ENCODE measurements around the gene FOXJ1. TPM values are rescaled to one million over a fixed set of nuclear protein-coding genes. Genes with fewer than 3 reads are reported as not detected.

Gene FOXJ1
- total and polyA plus RNA-seq, 4 donors: 32.5 to 95.0 (median 50.3) TPM

DNA sequence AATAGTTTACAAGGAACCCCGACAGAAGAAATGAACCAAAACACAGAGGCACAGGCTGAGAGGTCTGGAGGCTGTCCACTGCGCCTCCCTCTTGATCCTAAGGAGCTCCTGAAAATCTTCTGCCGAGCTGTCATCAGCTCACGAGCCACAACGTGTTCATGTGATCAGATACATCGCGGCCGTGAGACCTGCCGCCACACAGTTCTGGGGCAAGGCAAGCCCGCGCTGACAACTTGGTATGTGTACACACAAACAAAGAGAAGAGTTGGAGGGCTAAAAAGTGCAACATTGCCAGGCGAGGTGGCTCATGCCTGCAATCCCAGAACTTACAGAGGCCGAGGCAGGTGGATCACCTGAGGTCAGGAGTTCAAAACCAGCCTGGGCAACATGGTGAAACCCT is 45.1 kb downstream of the FOXJ1 start:
- Histone ChIP-seq H3K4me1 (ENCODE audit: control insufficient read depth in 5 of 5, insufficient read depth in 5 of 5, low read length in 5 of 5) (no peaks in the 10 kb centered on the region), H3K4me3 (no peak overlapping the region), H3K27ac (ENCODE audit: low read depth in 1 of 2, low read length in 1 of 2) (no peak overlapping the region), H3K9me3 (ENCODE audit: control insufficient read depth in 4 of 4, insufficient read depth in 3 of 4, low read length in 3 of 4) (no peaks in the 10 kb centered on the region), H3K27me3 (ENCODE audit: control insufficient read depth in 3 of 3, insufficient read depth in 3 of 3, low read length in 2 of 3) (no peaks in the 10 kb centered on the region), H3K9ac (ENCODE audit: insufficient read depth in 1 of 2, low read length in 2 of 2) (no peak overlapping the region), H3K36me3 (ENCODE audit: control insufficient read depth in 4 of 4, insufficient read depth in 4 of 4, low read length in 4 of 4) (peaks cover 9 to 53% (median 39%) of the 10 kb centered on the region in 4 donors)
- ATAC-seq (ENCODE audit: insufficient read depth, low FRiP score): no peak
- DNase-seq: no peak
- 85 to 92% methylated on average over 13 of the region's 13 CpGs for WGBS, 2 donors
- TF ChIP-seq, protein P1, sequence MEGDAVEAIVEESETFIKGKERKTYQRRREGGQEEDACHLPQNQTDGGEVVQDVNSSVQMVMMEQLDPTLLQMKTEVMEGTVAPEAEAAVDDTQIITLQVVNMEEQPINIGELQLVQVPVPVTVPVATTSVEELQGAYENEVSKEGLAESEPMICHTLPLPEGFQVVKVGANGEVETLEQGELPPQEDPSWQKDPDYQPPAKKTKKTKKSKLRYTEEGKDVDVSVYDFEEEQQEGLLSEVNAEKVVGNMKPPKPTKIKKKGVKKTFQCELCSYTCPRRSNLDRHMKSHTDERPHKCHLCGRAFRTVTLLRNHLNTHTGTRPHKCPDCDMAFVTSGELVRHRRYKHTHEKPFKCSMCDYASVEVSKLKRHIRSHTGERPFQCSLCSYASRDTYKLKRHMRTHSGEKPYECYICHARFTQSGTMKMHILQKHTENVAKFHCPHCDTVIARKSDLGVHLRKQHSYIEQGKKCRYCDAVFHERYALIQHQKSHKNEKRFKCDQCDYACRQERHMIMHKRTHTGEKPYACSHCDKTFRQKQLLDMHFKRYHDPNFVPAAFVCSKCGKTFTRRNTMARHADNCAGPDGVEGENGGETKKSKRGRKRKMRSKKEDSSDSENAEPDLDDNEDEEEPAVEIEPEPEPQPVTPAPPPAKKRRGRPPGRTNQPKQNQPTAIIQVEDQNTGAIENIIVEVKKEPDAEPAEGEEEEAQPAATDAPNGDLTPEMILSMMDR (IDR thresholded peaks at IDR 0.05; ENCODE audit: control extremely low read depth, extremely low read depth): no peak

DNA sequence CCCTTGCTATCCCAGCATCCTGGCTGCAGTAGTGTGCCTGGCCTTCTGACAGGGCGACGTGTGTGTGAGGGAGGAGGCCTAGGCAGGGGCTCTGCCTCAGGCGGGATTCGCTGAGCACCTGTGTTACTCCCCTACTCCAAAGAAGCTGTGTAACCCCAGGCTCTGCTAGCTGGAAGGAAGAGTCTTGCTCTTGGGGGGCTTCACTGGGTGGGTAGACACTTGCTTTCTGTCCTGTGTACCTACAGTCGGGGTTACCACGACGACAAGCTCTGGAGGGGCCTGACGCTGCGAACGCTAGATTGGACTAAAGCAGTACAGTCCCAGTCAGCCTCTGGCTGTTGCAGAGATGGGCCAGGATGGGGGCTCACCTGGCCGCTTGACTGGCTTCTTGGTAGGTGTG is 47.0 kb downstream of the FOXJ1 start:
- TF ChIP-seq, protein P1 (IDR thresholded peaks at IDR 0.05; ENCODE audit: control extremely low read depth, extremely low read depth): no peak
- Histone ChIP-seq H3K27me3 (ENCODE audit: control insufficient read depth in 3 of 3, insufficient read depth in 3 of 3, low read length in 2 of 3) (no peaks in the 10 kb centered on the region), H3K4me1 (ENCODE audit: control insufficient read depth in 5 of 5, insufficient read depth in 5 of 5, low read length in 5 of 5) (no peaks in the 10 kb centered on the region), H3K36me3 (ENCODE audit: control insufficient read depth in 4 of 4, insufficient read depth in 4 of 4, low read length in 4 of 4) (peaks cover 9 to 56% (median 42%) of the 10 kb centered on the region in 4 donors), H3K9ac (ENCODE audit: insufficient read depth in 1 of 2, low read length in 2 of 2) (no peak overlapping the region), H3K9me3 (ENCODE audit: control insufficient read depth in 4 of 4, insufficient read depth in 3 of 4, low read length in 3 of 4) (no peaks in the 10 kb centered on the region), H3K4me3 (no peak overlapping the region), H3K27ac (ENCODE audit: low read depth in 1 of 2, low read length in 1 of 2) (no peak overlapping the region)
- ATAC-seq (ENCODE audit: insufficient read depth, low FRiP score) (no peak), DNase-seq (no peak)
- WGBS, 2 donors: 86 to 87% methylated on average over 11 of the region's 11 CpGs

DNA sequence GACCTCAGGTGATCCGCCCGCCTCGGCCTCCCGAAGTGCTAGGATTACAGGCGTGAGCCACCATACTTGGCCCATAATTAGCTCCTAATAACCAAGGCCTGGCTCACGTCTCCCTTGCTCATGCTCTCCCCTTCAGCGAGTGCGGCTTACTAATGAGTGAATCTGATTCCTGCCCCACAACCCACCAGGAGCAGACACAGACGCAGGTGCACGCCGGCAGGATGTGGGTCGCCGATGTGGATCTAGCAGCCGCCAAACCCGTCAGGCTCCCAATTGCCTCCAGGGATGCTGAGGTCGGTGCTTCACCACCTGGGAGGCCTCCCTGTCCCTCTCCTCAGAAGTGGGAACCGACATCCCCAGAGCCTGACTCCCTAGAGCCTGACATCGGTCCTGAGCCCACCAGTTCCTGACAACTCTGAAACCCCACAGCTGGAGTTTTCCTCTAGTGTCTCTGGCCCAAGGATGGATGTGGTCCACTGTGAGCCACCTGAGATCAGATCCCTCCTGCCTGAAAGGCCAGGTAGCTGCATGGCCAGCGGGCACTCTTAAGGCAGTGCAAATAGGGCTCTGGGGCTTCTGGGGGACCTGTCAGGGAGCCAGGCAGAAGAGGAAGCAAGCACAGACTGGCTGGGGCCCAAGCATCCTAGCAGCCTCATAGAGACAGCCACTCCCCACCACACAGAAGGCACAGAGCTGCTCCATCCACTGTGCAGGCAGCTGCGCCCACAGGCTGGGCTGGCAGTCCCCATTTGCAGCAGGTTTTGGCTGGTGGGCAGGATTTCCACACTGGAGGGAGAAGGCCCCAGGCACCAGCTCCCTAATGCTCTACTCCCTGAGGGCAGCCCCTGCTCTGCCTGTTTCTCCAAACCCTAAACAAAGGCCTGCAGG is 48.3 kb downstream of the FOXJ1 start:
- Histone ChIP-seq H3K36me3 (ENCODE audit: control insufficient read depth in 4 of 4, insufficient read depth in 4 of 4, low read length in 4 of 4) (peaks cover 9 to 67% (median 45%) of the 10 kb centered on the region in 4 donors), H3K4me3 (no peak overlapping the region), H3K27me3 (ENCODE audit: control insufficient read depth in 3 of 3, insufficient read depth in 3 of 3, low read length in 2 of 3) (no peaks in the 10 kb centered on the region), H3K4me1 (ENCODE audit: control insufficient read depth in 5 of 5, insufficient read depth in 5 of 5, low read length in 5 of 5) (no peaks in the 10 kb centered on the region), H3K9ac (ENCODE audit: insufficient read depth in 1 of 2, low read length in 2 of 2) (no peak overlapping the region), H3K9me3 (ENCODE audit: control insufficient read depth in 4 of 4, insufficient read depth in 3 of 4, low read length in 3 of 4) (no peaks in the 10 kb centered on the region), H3K27ac (ENCODE audit: low read depth in 1 of 2, low read length in 1 of 2) (no peak overlapping the region)
- TF ChIP-seq, protein P1 (IDR thresholded peaks at IDR 0.05; ENCODE audit: control extremely low read depth, extremely low read depth): no peak
- no peak for ATAC-seq (ENCODE audit: insufficient read depth, low FRiP score)
- WGBS, 2 donors: 94 to 96% methylated on average over 20 of the region's 20 CpGs
- DNase-seq: no peak

All from lung (tissue), 12 donors.